ENCODE data around the gene RPS3. TPM values are rescaled to one million over a fixed set of nuclear protein-coding genes. Genes with fewer than 3 reads are reported as not detected.

The RPS3 gene
- total RNA-seq, 2 donors from 2014 or later = 2,923 to 3,877 TPM

DNA sequence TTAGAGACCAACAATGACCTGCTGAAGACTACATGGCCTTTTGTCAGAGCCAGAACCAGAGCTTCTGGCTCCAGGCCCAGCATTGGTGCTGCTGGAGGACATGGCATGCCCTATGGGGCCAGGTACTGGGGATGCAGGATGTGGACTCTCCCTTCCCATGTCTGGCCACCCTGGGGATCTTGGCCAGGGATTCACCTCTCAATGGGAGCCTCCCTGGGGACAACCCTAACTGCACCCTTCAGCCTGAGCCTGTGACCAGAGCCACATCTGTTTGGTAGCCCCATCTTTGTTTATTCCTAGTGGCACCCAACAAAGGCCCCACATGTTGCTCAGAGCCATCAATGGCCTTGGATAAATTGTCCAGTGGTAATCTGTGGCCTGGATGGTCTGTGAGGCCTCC, 27.9 kb downstream of the RPS3 start:
- H3K27me3 Mint-ChIP-seq (ENCODE audit: insufficient read depth) = peaks cover 44% of the 10 kb centered on the region
- DNase-seq = no peak
- no peak overlapping the region for H3K27ac ChIP-seq (ENCODE audit: low read depth, low read length)
- peak overlapping the region; percentile 18 for H3K4me3 ChIP-seq (ENCODE audit: low read length)
- H3K4me1 ChIP-seq (ENCODE audit: control insufficient read depth, insufficient read depth, low read length) = peaks cover 13% of the 10 kb centered on the region
- no peak overlapping the region for H3K27ac Mint-ChIP-seq
- no peak for TF ChIP-seq CTCF (conservative IDR thresholded peaks at IDR 0.05)
- H3K36me3 Mint-ChIP-seq (ENCODE audit: low read depth) = peaks cover 9% of the 10 kb centered on the region
- peaks cover 6% of the 10 kb centered on the region for H3K36me3 ChIP-seq (ENCODE audit: control insufficient read depth, insufficient read depth, low read length)
- no peak overlapping the region for H3K9ac ChIP-seq (ENCODE audit: extremely low read depth, low read length, poor library complexity, severe bottlenecking)
- H3K9me3 ChIP-seq (ENCODE audit: control insufficient read depth, low read length) = peaks cover 11% of the 10 kb centered on the region
- peaks cover 20% of the 10 kb centered on the region for H3K4me1 Mint-ChIP-seq
- peaks cover 14% of the 10 kb centered on the region for H3K9me3 Mint-ChIP-seq
- no peak overlapping the region for H3K4me3 Mint-ChIP-seq
- H3K27me3 ChIP-seq (ENCODE audit: control insufficient read depth, insufficient read depth, low read length, poor library complexity, severe bottlenecking) = peaks cover 39% of the 10 kb centered on the region

DNA sequence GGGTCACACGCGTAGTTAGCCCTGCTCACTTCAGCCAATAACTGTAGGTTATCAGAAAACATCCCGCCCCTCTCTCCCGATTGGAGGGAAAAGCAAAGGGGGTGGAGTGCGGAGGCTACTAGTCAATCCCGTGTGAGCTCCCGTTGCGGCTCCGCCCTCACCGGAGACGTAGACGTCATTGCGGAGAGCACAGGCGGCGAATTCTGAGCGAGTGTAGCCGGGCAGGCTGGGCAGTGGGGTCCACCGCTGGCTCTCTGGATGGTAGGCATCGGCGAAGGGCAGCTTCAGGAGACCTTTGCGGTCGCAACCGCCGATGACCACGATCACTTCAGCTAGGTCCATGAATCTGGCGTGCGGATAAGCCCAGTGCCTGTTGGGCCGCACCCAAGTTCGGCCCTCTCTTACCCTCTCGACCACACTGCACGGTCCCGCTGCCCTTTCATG, 29.0 kb downstream of the RPS3 start:
- Mint-ChIP-seq H3K27me3 (ENCODE audit: insufficient read depth) (peaks cover 54% of the 10 kb centered on the region), H3K4me1 (peaks cover 23% of the 10 kb centered on the region), H3K27ac (no peak overlapping the region), H3K9me3 (peaks cover 14% of the 10 kb centered on the region), H3K4me3 (no peak overlapping the region), H3K36me3 (ENCODE audit: low read depth) (no peaks in the 10 kb centered on the region)
- Histone ChIP-seq H3K9me3 (ENCODE audit: control insufficient read depth, low read length) (peaks cover 11% of the 10 kb centered on the region), H3K36me3 (ENCODE audit: control insufficient read depth, insufficient read depth, low read length) (no peaks in the 10 kb centered on the region), H3K27me3 (ENCODE audit: control insufficient read depth, insufficient read depth, low read length, poor library complexity, severe bottlenecking) (peaks cover 50% of the 10 kb centered on the region), H3K9ac (ENCODE audit: extremely low read depth, low read length, poor library complexity, severe bottlenecking) (no peak overlapping the region), H3K4me1 (ENCODE audit: control insufficient read depth, insufficient read depth, low read length) (peaks cover 16% of the 10 kb centered on the region), H3K4me3 (ENCODE audit: low read length) (no peak overlapping the region), H3K27ac (ENCODE audit: low read depth, low read length) (no peak overlapping the region)
- peak; percentile 83 for DNase-seq
- TF ChIP-seq CTCF (conservative IDR thresholded peaks at IDR 0.05) = no peak
- 59 to 86% methylated on average over 28 to 32 of the region's 32 CpGs for WGBS, 2 experiments (ENCODE audit: insufficient coverage in 1 of 2, insufficient read length in 1 of 2)

DNA sequence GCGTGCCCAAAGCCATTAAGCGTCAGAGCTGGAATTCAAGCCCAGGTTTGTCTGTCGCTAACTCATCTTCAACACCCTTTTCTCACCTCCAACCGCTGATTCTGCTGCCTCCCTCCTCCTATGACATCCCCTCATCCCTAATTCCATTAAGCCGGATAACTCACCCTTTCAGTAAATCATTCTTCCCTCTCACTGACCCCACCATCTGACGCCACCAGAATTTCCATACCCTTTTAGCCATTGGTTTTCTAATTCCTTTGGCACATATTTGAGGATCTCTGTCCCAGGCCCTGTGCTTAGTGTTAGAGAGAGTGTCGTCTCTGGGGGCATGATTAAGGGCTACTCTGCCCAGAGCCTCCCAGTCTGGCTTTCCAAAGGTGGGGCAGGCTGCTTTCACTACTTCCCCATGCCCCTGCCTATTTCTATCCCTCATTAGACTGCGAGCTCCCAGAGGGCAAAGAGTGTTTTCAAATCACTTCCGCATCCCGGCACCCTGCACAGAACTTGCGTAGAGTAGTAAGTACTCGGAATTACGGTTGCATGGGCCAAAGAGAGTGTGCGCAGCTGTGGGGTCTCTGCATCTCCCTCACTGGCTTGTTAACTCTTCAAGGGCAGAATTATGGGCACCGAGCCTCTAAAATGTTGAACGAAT, 29.8 kb downstream of the RPS3 start:
- 91 to 95% methylated on average over 15 to 16 of the region's 16 CpGs for WGBS, 2 experiments (ENCODE audit: insufficient coverage in 1 of 2, insufficient read length in 1 of 2)
- no peaks in the 10 kb centered on the region for H3K36me3 Mint-ChIP-seq (ENCODE audit: low read depth)

More for the DNA sequence above, 29.8 kb downstream of the RPS3 start:
- Histone ChIP-seq H3K4me3 (ENCODE audit: low read length) (no peak overlapping the region), H3K36me3 (ENCODE audit: control insufficient read depth, insufficient read depth, low read length) (no peaks in the 10 kb centered on the region), H3K9me3 (ENCODE audit: control insufficient read depth, low read length) (peaks cover 11% of the 10 kb centered on the region), H3K9ac (ENCODE audit: extremely low read depth, low read length, poor library complexity, severe bottlenecking) (no peak overlapping the region), H3K27me3 (ENCODE audit: control insufficient read depth, insufficient read depth, low read length, poor library complexity, severe bottlenecking) (peaks cover 54% of the 10 kb centered on the region), H3K4me1 (ENCODE audit: control insufficient read depth, insufficient read depth, low read length) (peaks cover 16% of the 10 kb centered on the region), H3K27ac (ENCODE audit: low read depth, low read length) (no peak overlapping the region)
- H3K27ac Mint-ChIP-seq = no peak overlapping the region
- TF ChIP-seq CTCF (conservative IDR thresholded peaks at IDR 0.05) = no peak
- DNase-seq = no peak
- peaks cover 14% of the 10 kb centered on the region for H3K9me3 Mint-ChIP-seq
- peaks cover 60% of the 10 kb centered on the region for H3K27me3 Mint-ChIP-seq (ENCODE audit: insufficient read depth)
- H3K4me1 Mint-ChIP-seq = peaks cover 20% of the 10 kb centered on the region
- peak overlapping the region; percentile 34 for H3K4me3 Mint-ChIP-seq

All from endodermal cell (in vitro differentiated cells).